HG03432 (cell line): ENCODE measurements around the gene MLLT6.

ENCODE experiments used
- ATAC-seq: cut with Tn5 transposase; IDR thresholded peaks from one replicate; pipeline ENCODE4 v1.9.1; 2021; ENCODE audit warnings: mild to moderate bottlenecking, moderate library complexity; ENCODE audit not compliant: unreplicated experiment

The MLLT6 gene

GRCh38 chr17:38674749-38675615 is 30.1 kb upstream of the MLLT6 start, which contains the start of gene EPOP:
TSS of gene EPOP (minus strand) at chr17:38674957. CDS start at chr17:38674495, 462 bp downstream.
- peak; percentile 84 for ATAC-seq

GRCh38 chr17:38676706-38677504 is 28.2 kb upstream of the MLLT6 start:
- ATAC-seq, result peak; percentile 44

GRCh38 chr17:38677819-38678218 is 27.3 kb upstream of the MLLT6 start:
- no peak for ATAC-seq

GRCh38 chr17:38681096-38681495 is 24.0 kb upstream of the MLLT6 start:
- no peak for ATAC-seq

- no peak for ATAC-seq
Measured at GRCh38 chr17:38685491-38685890, 19.6 kb upstream of the MLLT6 start.

GRCh38 chr17:38687286-38687685 is 17.8 kb upstream of the MLLT6 start:
- no peak for ATAC-seq

GRCh38 chr17:38690386-38690785 is 14.7 kb upstream of the MLLT6 start:
- no peak for ATAC-seq

GRCh38 chr17:38691154-38691553 is 13.9 kb upstream of the MLLT6 start:
- ATAC-seq, result no peak

- ATAC-seq, result no peak
Measured at GRCh38 chr17:38693700-38694329, 11.3 kb upstream of the MLLT6 start.

- no peak for ATAC-seq
Measured at GRCh38 chr17:38697061-38697820, 7.8 kb upstream of the MLLT6 start.

GRCh38 chr17:38698760-38699159 is 6.3 kb upstream of the MLLT6 start:
- no peak for ATAC-seq

GRCh38 chr17:38701504-38702165 is 3.4 kb upstream of the MLLT6 start:
- ATAC-seq, result peak; percentile 20

GRCh38 chr17:38702166-38702915 is 2.7 kb upstream of the MLLT6 start:
- ATAC-seq, result peak; percentile 29

- ATAC-seq, result no peak
Measured at GRCh38 chr17:38702916-38703741, 1.9 kb upstream of the MLLT6 start.

- ATAC-seq, result peak; percentile 19
Measured at GRCh38 chr17:38703742-38704605, 1.1 kb upstream of the MLLT6 start.

GRCh38 chr17:38705523-38705802 is 390 bp downstream of the MLLT6 start:
- ATAC-seq, result no peak

- no peak for ATAC-seq
Measured at GRCh38 chr17:38705803-38706504, 881 bp downstream of the MLLT6 start.
